Measurements from ENCODE around the gene SPAAR.
"Not testable (repeated sequence)": the region's sequence is repeated elsewhere in the genome, so short reads cannot be mapped to it uniquely, and the experiment has no call there.

The SPAAR gene

DNA sequence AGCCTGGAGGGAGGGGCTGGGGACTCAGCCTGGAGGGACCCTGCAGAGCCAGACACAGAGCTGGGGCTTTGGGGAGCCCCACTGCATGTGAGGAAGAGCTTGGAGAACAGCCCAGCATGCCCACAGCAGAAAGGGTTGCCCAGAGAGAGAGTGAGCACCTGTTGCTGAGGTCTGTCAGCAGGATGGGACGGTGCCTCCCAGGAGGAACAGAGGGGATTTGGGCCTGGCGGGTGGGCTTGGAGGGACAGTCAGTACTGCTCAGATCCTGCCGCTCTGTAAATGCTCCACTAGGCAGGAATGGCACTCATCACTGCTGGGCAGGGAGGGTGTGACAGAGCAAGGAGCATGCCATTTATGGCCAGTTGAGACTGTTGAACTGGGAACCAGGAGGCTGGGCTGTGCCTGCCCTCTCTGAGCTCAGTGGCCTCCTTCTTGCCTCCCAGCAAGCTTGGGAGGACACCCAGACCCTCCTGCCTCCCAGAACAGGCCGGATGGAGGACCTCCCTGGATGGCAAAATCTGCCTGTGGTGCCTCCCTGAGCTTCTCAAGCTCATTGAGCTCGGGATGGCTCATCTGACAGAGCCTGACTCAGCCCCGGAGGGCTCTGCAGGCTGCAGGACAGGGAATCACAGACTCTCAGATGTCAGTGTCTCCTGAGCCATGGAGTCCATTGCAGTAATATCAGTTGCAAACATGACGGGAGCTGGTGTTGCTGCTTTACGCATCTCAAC, 4.1 kb upstream of the SPAAR start:
- DNase-seq = no peak

DNA sequence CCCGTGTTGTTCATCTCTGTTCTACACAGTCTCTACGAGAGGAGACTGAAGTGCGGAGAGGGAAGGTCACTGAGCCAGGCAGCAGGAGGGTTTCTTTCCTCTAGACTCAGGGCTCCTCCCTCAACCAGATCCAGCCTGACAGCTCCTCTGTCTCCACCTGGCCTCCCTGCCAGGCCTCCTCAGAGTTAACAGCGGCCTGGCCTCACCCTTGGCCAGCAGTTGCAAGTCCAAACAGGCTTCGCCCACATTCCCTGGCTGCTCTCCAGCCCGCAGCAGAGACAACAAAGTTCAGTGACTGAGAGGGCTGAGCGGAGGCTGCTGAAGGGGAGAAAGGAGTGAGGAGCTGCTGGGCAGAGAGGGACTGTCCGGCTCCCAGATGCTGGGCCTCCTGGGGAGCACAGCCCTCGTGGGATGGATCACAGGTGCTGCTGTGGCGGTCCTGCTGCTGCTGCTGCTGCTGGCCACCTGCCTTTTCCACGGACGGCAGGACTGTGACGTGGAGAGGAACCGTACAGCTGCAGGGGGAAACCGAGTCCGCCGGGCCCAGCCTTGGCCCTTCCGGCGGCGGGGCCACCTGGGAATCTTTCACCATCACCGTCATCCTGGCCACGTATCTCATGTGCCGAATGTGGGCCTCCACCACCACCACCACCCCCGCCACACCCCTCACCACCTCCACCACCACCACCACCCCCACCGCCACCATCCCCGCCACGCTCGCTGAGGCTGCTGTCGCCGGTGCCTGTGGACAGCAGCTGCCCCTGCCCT, 3.2 kb upstream of the SPAAR start, which contains the start of gene HRCT1:
HRCT1 (plus strand) TSS at position 291 of the 768 bp plus-strand sequence; CDS start at position 377, 86 bp downstream.
- peak; percentile 87 for DNase-seq

DNA sequence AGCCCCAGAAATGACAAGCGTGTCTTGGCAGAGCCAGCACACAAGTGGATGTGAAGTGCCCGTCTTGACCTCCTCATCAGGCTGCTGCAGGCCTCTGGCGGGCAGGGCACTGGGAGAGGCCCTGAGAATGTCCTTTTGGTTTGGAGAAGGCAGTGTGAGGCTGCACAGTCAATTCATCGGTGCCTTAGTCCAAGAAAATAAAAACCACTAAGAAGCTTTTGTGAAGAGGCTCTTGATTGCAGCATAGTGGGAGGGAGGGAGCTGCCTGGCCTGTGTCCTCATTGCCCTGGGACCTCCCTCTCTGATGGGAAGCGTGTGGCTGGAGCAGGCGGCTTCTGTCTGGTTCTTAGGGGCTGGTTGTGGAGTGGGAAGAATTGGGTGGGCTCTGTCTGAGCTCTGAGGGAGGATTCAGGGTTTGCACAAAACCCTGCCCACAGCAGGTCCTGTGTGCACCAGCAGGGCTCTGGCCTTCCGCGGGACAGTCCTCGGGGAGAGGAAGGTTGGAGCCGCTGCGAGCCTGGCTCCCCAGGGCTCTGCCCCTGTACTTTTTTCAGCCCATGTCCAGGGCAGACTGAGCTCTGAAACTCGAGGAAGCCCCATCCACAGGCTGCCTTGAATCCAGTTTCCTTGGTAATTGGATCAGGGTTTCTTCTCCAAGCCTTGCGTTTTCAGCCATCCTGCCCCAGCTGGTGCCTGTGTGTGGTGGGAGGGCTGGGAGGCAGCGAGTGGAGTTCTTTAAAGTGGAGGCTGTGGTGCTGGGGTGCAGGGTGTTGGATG, 2.2 kb upstream of the SPAAR start:
- peak; percentile 6 for DNase-seq

DNA sequence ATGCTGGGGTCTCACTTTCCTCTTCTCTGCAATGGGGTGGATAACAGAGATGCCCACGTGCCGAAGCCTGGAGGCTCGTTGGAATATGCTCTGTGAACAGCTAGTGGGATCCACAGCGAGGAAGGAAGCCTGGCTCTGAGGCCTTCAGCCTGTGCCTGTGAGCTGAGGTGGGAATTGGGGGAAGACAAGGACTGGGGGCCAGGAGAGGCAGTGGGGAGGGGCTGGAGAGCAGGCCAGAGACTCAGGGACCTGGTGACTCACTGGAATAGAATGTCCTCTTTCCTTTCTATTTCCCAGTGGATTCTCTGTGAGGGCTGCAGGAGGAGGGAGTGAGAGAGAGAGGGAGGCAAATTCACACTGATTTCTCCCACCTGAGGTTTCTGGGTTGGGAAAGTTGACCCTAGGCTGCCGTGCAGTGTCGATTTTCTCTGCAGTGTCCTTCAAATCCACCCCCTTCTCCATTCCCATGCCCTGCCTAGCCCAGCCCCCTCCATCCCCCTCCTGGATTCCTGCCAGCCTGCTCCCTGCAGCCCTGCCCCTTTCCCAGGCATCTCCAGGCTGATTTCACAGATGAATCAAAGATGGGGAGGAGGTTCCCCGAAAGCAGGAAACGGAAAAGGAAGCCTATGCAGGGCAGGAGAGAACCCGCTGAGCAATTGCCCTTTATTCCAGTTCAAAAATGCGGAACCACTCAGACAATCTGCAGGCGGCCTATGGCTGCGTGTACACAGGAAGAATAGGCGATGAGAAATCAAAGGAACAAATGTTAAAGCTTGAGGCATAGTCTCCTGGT, 1.4 kb upstream of the SPAAR start:
- peak; percentile 21 for DNase-seq

DNA sequence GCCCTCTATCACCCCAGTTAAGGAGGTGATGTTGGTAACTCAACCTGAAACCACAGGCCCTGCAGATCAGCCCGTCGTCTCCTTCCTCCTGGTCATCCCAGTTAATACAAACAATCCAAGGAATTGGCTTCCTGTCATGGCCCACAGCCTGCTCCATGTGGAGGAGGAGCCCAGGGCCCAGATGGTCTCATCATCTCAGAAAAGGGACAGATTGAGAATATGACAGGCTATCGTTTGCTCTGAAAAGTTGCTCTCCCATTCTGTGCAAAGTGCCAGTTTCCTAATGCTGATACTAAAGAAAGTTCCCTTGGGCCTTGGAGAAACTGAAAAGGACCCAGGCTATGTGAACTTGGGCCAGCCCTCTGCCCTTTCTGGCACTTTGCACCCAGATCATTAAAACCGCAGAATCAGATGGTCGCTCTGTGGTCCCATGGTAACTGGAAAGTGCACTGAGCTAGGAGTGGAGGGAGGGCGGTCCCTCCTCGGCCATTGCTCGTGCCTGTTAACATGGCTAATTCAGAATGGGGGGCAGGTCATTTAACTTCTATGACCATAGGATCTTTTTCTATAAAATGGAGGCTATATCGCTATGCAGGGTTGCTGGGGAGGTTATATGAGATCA, 675 bp upstream of the SPAAR start:
- DNase-seq = no peak

DNA sequence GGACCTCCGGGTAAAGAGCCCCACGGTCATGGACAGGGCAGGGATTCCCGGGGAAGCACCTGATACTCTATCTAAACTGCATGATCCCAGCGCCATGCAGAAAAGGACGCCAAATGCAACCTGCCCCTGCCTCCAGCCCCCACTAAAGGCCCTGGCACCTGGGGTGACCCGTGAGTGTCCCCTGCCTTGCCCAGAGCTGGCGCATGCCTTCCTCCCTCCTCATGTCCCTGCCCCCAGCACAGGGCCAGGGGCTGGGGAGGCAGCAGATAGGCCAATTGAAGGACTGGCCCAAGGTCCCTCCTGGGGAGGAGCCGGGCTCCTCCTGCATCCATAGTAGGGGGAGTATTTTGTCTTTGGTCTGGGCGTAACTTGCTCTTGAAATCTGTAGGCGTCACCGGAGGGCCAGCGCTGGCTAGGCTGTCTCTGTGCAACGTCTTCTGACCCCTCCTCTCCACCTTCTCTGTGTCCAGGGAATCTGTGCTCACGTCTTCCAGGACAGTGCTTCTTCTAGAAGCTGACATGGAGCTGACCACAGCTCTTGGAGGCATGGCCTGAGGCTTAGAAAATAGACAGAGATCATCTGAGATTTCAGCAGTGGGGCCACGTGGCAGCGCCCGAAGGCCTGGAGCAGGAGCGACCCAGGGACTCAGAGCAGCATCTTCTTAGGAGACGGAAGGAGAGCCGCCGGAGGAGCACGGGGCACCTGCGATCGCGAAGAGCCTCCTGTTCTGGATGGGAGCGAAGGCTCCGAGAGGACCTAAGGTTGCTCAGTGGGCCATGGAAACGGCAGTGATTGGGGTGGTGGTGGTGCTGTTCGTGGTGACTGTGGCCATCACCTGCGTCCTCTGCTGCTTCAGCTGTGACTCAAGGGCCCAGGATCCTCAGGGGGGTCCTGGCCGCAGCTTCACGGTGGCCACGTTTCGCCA, 660 bp downstream of the SPAAR start:
- no peak for DNase-seq

DNA sequence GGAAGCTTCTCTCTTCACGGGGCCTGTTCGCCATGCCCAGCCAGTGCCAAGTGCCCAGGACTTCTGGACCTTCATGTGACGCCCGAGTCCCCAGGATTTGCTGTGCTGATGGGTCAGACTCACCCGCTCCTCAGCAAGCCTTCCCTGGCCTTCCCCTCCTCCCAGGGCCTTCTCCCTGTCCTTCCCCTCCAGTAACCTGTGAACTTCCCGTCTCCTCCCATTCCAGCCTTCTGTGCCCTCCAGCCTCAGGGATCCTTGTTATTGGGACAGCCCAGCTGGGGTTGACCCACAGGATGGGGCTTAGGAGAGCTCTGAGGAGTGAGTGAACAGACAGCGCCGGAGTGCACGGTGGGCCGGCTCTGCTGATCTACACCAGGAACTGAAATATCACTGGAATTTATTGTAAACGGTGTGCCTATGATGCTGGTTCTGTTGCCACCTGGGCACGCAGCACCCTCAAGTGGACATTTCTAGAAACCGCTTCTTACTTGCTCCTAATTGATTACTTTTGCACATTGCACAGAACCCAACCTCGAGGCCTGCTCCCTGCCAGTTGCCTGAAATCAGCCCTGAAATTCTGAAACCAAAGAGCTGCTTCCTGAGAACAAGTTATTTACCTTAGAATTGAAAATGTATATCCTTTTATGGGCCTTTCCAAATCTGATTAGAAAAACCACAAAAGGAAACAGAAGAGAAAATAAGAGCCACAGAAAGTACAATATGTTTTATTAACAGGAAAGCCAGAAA, 1.5 kb downstream of the SPAAR start:
- peak; percentile 41 for DNase-seq

DNA sequence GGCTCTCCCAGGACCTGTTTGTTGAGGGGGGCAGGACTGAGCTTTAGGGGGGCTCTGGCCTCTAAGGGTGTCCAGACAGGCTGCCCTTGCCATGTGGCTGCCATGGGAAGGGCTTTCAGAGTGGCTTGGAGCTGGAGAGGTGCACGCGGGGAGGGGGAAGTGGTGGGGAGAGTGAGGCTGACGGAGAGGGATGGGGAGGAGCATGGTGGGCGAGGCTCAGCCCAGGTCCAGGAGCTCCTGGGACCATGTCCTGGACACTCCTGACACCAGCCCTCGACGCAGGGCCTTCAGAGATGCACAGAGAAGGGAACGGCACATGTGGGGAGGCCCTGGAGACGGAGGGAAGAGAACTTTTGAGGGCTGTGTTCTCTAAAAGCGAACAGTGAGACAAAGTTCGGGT, 2.4 kb downstream of the SPAAR start:
- no peak for DNase-seq

DNA sequence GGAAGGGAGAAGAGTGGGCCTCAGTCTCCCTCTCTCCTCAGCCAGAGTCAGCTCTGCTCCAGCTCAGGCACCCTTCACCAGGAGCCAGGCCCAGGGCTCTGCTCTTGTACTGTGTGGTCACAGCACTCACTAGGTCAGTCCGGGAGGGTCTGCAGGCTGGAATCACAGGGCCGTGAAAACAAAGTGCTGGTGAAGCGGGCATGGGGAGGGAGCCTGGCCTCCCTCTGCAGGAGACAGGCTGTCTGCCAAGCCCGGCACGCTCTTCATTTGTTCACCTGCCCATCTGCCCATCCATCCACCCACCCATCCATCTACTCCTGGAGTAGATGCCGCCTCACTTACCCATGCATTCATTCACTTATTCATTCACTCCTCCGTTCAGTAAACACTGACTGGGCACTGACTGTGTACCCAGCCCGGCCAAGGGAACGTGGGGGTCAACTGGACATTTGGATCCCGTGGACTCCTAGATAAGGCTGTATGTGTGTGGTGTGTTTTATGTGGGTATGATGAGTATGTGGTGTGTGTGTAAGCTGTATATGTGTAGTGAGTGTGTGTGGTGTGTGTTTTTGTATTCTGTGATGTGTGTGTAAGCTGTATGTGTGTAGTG, 3.6 kb downstream of the SPAAR start:
- DNase-seq = no peak

DNA sequence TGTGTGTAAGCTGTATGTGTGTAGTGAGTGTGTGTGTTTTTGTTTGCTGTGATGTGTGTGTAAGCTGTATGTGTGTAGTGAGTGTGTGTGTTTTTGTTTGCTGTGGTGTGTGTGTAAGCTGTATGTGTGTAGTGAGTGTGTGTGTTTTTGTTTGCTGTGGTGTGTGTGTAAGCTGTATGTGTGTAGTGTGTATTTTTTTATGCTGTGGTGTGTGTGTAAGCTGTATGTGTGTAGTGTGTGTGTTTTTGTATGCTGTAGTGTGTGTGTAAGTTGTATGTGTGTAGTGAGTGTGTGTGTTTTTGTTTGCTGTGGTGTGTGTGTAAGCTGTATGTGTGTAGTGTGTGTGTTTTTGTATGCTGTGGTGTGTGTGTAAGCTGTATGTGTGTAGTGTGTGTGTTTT, 4.1 kb downstream of the SPAAR start:
- DNase-seq = not testable (repeated sequence)

DNA sequence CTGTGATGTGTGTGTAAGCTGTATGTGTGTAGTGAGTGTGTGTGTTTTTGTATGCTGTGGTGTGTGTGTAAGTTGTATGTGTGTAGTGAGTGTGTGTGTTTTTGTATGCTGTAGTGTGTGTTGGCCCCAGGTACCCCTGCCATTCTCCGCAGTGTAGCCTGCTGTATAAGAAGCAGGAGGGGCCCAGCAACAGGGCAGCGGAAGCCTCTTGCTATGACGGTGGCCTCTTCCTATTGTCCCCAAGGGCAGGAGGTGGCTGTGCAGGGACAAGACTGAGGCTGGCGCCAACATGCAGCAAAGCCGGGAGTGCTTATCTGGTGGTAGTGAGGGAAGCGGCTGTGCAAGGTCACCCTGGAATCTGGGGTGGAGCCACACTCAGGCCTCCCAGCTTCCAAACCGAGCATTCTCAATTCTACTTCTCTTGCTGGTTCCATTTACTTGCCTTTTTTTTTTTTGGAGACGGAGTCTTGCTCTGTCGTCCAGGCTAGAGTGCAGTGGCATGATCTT, 5.1 kb downstream of the SPAAR start:
- DNase-seq = no peak

DNA sequence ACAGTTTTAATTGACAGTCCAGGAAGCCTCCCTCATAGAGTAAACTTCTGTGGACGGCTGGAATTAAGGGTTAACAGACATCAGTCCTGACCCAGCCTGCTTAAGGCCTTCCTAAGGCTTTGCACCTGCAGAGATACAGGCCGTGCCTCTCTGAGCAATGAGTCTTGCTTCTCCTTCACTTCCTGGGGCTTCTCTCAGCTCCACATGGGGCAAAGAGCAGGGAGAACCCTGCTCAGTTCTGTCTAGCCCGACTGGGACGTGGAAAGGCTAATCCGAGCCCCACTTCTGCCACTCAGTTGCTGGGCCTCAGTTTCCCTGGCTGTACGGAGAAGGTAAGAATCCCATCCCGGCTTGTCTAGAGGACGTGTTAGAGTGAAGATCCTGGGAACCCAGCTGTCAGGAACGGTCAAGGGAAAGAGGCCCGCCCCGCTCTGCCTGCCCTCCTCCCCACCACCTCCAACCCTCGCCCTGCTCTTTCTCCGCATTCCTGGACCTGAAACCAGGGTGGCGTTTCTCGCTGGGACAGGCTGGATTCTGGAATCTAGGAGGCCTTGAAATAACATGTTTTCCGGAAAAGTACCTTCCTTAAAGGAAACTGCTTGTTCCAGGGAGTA, 6.5 kb downstream of the SPAAR start:
- no peak for DNase-seq

DNA sequence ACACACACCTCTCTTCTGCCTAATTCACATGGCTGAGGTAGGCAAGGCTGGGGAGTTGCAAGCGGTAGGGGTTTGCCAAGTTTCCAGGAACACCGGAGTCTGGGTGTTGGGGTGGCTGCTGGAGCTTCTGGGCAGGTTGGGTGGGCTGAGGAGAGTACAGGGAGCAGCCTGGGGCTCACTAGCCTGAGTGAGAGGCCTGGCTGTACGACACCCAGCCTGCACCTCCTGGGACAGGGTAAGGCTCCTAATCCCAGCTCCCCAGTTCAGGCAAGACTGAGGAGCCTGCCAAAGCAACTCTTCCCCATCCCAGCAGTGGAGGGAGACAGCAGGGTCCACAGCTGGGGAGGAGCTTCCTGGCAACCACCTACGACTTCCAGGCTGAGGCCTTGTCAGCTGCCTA, 8.0 kb downstream of the SPAAR start:
- no peak for DNase-seq

DNA sequence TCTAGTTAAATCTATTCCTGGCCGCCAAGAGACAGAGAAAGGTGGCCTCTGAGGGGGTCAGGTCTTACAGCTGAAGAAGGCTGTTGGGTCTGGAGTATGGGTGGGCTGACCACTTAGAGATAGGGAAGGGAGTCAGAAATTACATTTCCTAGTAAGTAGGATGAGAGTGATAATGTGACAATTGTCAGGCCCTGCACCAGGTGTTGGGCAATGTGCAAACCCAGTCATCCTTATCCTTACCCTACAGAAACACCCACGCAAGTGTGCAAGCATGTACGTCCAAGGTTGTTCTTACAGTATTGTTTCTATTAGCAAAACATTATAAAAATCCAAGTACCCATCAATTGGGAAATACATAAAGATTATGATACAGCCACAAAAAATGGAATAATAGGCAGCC, 9.5 kb downstream of the SPAAR start:
- DNase-seq = no peak

DNA sequence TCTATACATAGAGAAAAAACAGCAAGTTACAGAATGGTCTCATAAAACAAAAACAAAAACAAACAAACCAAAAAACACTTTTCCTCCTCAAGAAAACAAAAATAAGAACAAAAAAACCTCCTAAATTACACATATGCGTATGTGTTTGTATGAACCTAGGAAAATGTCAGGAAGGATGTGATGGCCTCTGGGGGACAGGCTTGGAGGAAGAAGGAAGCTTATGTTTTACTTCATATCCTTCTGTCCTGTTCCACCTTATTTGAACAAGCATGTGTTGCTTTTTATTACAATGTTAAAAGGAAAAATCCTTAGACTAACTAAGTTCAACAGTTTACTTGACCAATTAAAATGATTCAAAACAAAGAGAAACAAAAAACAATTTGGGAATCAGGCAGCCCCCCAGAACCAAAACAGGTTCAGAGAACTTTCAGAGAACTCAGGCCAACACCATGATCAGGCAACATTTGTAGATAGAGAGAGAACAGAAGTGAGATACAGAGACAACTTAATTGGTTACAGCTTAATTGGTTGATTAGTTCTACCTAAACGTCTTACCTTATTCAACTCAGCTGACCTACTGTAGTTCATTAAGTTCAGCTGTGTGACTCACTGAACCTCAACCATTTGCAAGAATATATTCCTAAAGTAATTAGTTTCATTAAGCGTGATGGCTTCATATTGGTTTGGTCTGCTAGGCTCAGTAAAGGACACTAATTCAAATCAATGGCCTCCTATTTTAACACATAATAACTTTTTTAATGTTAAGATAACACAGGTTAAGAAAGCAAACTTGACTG, 10.1 kb downstream of the SPAAR start:
- DNase-seq = no peak

DNA sequence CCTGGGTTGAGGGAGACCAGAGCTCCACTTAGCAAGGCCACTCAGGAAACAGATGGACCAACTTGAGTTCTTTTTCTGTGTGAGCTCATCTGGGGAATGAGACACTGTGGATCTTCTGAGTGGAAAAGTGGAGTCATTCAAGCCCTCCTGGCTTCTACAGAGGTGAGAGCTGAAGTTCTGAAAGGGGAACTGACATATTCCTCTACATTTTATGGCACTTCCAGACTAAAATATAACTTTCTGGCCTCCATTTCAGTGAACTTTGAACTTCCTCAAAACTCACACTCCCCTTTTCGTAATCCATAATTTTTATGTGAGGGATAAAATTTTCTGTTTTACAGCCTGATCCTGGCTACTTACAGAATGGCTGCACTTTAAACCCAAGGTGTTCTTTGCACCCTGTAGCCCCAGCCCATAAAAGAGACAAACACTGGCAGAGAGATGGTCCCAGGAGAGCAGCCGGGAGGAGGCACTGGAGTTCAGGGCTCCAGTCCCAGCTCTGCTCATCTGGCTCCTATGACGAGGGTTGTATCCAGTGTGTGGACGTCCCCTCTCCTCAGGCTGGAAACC, 10.8 kb downstream of the SPAAR start:
- DNase-seq = no peak

DNA sequence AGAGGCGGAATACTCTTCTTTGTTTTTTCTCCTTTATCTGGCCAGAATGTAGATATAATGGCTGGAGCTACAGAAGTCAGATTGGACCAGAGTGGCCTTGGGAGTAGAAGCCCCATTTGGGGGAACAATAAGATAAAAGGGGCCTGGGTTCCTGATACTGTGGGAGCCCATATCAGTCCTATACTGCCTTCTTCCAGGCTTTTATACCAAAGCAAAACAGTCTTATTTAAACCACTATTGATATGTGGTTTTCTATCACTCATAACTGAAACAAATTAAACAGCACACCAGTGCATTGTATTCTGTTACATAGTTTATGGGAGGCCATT, 14.3 kb downstream of the SPAAR start:
- DNase-seq = no peak

Data from NCI-H2029 treated with DMSO at 0.1 percent for 48 hours (cell line).